SKM-1 treated with dmso at 0.1 percent for 144 hours (cell line): Measurements from ENCODE around the gene MRPL42.
A peak's percentile ranks its signal among the peaks of the same experiment; 100 is the strongest.
"Not testable (repeated sequence)": the region's sequence is repeated elsewhere in the genome, so short reads cannot be mapped to it uniquely, and the experiment has no call there.

Experiments used
- DNase-seq: peaks from one replicate; lab custom pipeline; 2025; ENCODE audit not compliant: unreplicated experiment; lab: John Stamatoyannopoulos, UW

Gene MRPL42

DNA sequence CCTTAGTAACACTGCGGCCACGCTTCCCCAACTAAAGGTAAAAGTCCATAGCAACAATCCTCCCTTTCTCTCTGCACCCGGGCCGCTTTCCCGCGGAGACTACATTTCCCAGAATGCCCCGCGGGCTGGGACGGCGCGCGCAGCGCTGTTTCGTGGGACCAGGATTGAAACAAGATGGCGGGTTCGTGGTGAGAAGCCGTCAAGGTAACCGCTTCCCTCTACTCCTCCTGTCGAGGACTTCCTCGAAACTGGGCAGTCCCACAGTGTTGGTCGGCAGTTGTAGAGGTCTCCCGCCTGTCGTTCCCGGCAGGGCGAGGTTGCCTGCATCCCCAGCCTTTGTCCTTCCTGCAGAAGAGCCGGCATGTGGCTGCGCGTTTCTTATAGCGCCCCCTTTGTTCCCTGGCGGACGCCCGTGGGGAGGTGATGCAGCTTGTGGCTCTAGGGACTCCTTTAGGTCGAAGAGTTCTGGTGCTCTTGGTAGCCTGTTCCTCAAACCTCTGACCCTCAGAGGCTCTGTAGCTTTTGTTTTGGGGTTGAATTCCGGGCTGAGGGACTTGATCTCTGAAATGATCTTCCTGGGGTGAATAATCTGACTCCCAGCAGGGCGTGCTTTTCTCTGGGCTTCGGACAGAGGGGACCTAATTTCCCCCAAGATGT is at the start of gene MRPL42:
TSS of gene MRPL42 (plus strand) at position 164 of the 657 bp plus-strand sequence. CDS start 1,772 bp downstream, outside the sequence.
- peak; percentile 62 for DNase-seq

DNA sequence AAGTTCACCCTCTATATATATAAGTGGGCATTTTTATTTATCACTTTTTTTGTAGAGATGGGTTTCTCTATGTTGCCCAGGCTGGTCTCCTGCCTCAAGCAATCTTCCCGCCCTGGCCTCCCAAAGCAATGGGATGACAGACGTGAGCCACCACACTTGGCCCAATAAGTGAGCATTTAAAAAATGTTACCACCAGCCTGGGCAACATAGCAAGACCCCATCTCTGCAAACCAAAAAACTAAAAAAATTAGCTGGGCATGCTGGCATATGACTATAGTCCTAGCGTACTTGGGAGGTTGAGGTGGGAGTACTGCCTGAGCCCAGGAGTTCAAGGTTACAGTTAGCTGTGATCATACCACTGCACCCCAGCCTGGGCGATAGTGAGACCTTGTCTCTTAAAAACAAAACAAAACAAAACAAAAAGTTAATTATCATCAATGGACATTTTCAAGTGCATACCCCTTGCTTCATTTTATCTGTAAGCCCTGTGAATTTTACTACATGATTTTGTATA is 49.3 kb upstream of the MRPL42 start:
- no peak for DNase-seq

DNA sequence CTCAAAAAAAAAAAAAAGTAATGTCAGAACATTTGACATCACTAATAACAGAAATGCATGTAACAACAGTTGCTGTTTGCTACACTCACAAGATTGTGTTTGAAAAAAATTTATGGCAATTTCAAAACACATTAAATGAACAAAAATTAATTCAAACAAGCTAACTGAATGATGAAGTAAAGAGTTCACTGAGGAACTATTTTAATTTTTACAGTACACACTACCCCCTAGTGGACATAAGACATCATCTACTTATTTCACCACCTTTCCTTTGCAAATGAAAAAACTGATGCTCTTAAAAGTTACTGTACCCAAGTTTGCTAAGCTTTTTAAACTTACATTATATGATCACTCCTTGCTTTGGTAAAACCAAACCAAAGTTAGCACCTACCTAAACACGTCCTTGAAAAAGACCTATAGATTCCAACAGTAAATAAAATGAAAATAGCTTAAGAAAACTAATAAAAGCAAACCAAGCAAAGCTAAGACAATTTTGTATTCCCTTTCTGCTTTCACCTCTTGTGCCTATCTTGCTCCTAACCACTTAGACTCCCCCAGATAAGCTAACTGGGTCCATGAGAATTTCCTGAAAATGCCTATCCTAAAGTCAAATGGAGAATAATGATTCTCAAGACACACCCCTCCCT is 47.8 kb upstream of the MRPL42 start:
- peak; percentile 47 for DNase-seq

DNA sequence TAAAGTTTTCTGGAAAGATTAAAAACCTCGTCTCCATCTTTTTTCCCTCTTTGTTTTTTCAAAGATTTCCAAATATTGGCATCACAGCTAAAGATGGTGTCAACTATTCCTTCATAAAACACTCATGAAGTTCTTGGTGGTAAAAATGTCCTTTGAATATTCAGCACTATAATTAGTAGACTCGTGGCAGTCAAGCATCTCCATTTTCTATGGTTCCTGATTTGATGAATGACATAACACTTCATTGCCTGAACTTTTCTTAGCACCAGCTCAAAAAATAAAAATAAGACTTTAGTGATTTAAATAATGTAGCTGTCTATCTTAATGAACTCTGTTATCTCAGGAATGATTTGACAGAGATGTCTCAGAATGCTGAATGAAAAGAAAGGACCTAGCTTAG is 45.3 kb upstream of the MRPL42 start:
- no peak for DNase-seq

DNA sequence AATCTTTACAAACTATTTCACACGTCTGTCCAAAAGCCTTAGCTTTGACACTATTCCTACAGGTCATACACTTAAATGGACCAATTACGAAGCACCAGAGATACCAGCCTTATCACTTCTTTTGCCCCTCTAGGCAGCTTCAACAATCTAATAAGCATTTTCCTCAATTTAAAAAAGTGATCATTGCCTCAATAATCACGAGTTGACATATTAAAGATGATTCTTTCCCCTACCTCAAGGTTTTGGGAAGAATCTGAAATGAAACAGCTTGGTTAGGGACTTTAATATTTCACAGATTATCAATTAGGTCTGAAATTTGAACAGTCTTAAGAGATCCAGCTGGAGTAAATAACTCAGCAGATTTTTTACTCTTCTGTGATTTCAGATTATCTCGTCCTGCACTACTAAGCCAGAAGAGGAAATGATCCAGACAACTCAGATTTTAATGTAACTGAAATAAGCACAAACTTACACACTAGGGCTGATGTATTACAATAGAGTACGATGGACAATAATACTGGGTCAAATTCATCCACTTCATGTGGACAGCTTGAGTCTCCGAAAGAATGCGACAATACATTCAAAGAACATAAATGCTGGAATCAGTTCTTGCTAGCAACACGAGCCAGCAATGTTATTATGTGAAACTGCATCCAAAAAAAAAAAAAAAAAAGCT is 41.4 kb upstream of the MRPL42 start:
- DNase-seq = no peak

DNA sequence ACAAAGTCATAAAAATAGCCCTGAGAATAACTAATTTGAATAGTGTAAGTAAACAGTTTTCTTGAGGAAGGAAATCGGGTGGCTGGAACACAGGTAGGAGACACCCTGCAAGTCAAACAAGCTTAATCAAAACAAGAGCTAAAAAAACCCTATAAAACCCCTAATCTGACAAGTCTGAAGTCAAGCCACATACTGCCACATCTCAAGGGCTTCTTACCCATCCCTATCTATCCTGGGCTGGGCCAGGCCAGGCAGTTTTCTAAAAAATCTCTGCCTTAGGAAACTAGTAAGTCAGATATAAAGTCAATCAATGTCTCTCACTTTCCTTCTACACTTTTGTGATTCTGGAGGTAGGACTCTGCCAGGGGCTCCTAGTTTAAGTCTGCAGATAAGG is 40.9 kb upstream of the MRPL42 start:
- no peak for DNase-seq

DNA sequence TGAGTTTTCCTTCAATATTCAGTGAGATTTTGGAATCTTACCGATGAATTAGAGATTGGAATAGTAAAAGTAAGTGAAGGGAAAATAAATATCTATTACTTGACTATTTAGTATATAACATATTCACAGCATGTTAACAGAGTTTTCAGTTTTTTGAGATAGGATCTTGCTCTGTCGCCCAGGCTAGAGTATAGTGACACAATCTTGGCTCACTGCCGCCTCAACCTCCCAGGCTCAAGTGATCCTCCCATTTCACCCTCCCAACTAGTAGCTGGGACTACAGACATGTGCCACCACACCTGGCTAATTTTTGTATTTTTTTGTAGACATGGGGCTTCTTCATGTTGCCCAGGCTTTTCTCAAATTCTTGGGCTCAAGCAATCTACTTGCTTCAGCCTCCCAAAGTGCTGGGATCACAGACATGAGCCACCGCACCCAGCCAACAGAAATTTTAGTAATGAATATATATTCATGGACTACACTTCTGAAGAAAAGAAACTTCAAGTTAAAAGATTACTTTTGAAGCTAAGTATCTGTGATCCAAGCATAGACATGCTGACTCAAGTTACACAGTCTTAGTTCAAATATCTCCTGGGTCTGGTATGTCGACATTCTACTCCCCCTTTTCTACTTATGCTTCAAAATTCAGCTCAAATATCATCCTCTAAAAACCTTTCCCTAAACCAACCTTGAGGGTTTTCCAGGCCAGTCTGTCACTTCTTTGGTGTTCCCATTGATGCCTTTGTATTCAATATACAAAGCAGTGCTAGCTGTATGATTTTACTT is 39.3 kb upstream of the MRPL42 start:
- no peak for DNase-seq

DNA sequence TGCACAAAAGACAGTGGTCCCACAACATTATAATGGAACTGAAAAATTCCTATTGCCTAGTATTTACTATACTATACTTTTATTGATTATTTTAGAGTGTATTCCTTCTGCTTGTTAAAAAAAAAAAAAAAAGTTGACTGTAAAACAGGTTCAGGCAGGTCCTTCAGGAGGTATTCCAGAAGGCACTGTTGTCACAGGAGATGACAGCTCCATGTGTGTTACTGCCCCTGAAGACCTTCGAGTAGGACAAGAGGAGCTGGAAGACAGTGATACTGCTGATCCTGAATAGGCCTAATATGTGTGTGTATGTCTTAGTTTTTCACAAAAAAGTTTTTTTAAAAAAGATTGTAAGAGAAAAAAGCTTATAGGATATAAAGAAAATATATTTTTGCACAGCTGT is 37.9 kb upstream of the MRPL42 start:
- DNase-seq = no peak

DNA sequence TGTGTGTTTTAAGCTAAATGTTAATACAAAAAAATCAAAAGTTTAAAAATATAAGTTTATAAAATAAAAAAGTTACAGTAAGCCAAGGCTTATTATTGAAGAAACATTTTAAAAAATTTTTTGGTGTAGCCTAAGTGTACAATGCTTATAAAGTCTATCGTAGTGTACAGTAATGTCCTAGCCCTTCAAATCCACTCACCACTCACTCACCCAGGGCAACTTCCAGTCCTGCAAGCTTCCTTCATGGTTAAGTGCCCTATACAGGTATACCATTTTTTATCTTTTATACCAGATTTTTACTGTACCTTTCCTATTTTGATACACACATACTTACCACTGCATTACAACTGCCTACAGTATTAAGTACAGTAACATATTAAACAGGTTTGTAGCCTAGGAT is 37.5 kb upstream of the MRPL42 start:
- DNase-seq = no peak

DNA sequence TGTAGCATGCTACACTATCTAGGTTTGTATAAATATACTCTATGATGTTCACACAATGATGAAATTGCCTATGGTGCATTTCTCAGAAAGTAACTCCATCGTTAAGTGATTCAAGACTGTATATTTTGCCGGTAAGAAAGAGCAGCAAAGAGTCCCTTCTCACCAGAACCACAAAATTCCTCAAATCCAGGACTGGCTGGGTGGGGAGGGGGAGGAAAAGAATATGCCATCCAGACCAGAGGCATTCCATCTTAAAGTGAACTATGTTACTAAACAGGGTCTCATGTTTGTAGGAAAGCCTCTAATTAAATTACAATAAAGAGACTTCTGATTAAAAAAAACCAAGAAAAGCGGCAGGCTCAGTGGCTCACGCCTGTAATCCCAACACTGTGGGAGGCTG is 37.0 kb upstream of the MRPL42 start:
- DNase-seq = no peak

DNA sequence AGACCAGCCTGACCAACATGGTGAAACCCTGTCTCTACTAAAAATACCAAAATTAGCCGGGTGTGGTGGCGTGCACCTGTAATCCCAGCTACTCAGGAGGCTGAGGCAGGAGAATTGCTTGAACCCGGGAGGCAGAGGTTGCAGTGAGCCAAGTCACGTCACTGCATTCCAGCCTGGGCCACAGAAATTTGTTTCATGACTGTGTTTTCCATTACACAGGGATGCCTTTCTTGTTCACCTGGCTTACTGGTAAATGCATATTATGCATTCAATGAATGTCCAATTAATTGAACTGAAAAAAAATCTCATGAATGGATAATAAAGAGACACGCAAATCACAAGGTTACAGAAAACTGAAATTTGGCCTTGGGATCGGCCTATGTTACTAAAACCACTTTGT is 35.3 kb upstream of the MRPL42 start:
- not testable (repeated sequence) for DNase-seq

DNA sequence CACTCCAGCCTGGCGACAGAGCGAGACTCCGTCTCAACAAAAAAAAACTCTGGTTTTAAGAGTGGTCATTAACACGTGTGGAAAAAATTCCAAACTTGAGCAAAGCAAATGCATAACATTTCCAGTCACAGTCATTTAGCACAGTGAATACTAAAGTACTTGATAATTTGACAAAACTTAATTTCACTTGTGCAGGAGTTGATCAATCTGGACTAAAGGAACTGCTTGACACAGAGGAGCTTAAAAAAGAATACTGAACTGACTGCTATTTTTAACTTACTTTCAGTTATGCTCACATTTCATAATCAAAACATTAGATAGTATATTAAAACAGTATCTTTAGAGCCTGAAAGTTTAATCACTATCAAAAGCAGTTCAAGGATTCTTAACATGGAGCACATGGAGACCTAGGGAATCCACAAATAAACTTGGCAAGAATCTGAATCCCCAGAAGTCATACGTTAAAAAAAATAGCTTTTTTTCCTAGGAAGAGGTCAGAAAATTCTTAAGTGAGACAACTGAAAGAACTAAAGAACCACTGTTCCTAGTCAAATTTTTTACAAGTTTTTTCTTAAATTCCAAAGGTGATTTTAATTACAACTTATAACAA is 33.0 kb upstream of the MRPL42 start:
- no peak for DNase-seq

DNA sequence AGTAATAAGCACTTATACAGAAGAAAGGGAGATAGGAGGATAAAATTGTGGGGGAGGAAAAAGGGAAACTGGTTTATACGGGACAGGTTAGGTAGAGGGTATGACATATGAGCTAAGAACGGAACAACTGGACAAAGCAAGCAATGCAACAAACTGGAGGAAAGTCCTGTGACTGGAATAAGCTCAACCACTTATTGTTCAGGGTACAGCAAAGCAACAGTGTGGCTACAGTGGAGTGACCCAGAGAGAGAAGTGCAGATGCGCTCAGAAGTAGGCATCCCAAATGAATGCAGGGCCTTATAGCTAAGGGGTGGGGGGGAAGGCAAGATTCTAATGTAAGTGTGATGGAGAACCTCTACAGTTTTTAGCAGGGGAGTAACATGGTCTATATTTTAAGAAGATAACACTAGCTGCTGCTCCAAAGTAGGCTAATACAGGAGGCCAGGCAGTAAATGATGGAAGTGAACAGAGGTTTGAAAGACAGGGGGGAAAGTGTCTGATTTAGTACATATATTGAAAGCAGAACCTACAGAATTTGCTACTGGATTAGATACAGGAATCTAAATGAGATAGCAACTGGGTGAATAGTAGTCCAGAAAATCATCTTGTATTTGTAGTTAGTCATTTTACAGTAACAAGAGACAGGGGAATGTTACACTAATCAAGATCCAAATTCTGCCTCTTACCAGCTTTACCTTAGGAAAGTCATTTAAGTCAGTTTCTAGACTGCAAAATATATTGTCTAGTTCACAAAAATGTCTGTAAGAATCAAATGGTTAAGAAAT is 28.9 kb upstream of the MRPL42 start:
- DNase-seq = no peak

DNA sequence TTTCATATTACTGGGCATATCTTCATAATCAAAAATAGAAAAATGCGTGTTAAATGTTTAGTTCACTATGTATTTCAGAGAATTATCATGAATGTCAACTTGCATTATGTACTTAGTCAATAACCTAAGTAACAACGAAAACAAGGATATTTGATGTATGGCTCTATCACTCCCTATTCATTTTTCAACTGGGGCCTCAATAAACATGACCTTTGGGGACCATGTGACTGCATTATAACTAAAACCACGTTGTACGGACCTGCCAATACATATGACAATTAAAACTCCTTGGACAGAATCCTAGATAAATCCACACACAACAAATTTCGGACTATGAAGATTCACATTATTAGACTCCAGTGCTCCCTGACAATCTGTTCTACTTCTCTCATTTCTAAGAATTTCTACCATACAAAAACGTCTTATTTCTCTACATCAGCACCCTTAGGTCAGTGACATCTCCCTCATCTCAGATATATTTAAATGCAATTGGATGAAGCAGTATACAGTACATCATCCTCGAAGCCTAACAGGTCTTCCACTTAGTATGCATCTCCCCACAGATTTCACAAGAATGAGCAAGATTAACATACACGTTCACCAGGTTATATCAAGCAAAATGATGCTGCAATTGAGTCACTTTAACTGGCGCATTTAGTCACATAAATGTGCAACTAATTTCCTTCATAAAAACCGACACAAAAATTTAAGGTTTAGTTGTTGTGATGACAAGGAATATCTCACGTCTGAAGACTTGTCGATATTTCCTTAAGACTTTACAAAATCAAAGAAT is 27.1 kb upstream of the MRPL42 start:
- DNase-seq = no peak

DNA sequence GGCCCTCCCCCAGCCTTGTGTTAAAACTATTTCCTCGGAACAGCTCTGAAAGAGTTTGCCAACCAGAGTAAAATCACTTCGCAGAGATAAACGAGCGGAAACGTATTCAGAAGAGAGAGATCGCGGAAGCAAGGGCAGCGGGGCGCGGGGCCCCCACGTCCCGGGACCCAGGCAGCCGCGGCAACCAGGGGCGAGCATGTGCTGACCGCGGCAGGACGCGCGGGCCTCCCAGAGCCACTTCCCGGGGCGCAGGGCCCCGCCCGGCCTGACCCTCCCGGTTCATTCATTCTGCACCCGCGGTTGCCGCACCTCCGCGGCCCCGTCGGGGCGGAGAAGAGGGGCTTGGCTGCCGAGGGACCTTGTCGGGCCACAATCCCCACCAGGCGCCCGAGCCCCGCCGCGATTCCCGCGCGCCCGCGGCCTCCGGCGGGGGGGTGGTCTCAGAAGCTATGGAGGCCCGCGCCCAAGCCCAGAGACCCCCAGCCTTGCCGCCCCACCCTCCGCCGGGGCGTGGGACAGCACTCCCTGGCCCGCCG is 26.2 kb upstream of the MRPL42 start:
- DNase-seq = no peak

DNA sequence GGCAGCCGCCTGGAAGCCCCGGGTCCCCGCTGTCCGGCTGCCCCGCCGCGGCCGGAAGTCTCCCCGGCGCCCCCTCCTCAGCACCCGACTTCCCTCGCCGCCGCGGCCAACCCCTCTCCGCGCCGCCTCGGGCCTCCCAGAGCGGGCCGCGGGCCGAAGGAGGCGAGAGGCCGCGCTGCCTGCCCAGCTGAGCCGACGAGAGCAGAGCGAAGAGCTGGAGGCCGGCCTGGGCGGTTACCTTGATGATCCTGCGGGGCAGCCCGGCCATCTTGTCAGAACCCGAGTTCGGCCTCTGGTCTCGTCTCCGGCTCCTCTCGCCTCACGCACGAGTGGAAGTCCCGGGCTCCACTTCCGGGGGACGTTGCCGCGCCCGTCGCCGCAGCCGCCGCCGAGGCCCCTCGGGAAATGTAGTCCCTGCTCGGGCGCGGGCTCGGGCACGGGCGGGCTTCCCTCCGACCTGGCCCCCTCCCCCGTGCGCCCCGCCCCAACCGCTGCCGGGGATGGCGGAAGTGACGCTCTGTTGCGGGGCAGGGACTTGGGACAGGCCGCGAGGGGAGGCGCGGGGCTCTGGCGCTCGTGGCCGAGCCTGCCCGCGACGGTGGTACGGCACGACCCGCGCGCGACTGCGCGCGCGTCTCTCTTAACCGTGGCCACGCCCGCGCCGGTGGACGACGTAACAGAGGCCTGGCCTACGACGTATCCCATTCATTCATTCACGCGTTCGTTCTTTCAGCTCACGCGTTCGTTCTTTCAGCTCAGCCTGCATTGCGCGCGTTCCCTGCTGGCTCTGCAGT is 25.5 kb upstream of the MRPL42 start, which contains the start of gene UBE2N:
TSS of gene UBE2N (minus strand) at position 331 of the 794 bp plus-strand sequence. CDS start at position 268, 63 bp downstream.
- DNase-seq = peak; percentile 75

DNA sequence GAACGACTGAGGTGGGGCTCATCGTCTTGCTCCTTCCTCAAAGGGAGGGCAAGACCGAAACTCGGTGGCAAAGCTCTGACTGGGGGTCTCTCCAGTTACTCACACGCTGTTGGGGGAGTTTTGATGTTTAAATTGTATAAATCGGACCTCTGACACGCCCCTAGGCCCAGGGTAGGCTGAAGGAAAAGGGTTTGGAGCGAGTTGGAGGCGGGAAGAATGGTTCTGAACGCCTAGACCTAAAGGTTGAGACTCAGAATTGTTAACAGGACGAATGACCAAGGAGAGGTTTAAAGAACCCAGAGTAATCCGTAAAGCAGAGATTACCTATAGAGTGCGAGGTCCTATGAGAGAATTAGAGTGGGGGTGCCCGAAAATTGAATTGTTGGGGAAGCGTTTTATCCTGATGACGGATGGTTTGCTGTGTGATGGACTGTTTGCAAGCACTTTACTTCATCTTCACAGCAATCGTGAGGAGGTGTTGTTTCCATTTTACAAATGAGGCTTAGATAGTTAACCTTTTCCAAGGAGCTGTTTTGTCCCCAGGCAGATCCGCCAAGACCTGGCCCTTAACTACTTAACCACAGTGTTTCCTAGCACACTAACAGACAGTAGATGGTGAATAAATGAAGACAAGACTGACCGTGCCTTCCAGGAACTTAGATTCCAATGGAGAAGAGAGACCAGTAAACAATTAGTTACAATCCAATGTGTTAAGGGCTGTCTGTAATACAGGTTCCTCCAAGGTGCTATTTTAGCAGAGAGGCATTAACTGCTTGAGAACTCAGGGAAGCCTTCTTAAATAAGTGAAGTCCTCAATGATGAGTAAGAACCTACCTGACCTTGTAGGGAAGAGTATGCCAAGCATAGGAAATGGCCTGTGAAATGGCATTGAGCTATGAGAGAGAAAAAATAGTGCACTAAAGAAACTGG is 24.6 kb upstream of the MRPL42 start:
- no peak for DNase-seq
